Kidney tubule cell (primary cell): ENCODE data around the gene HAS3.
"Not testable (repeated sequence)": the region's sequence is repeated elsewhere in the genome, so short reads cannot be mapped to it uniquely, and the experiment has no call there.

Experiments used
- DNase-seq: peaks from one replicate; pipeline ENCODE4 v3.0.0-alpha.2; 2018; ENCODE audit warnings: low spot score

HAS3 gene

DNA sequence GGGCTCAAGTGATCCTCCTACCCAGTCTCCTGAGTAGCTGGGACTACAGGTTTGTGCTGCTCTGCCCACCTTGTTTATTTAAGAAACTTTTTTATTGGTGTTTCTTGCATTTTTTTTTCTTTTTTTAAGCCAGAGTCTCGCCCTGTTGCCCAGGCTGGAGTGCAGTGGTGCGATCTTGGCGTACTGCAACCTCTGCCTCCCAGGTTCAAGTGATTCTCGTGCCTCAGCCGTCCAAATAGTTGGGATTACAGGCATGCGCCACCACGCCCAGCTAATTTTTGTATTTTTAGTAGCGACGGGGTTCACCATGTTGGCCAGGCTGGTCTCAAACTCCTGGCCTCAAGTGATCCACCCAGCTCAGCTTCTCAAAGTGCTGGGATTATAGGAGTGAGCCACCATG, 44.2 kb downstream of the HAS3 start:
- DNase-seq = not testable (repeated sequence)

DNA sequence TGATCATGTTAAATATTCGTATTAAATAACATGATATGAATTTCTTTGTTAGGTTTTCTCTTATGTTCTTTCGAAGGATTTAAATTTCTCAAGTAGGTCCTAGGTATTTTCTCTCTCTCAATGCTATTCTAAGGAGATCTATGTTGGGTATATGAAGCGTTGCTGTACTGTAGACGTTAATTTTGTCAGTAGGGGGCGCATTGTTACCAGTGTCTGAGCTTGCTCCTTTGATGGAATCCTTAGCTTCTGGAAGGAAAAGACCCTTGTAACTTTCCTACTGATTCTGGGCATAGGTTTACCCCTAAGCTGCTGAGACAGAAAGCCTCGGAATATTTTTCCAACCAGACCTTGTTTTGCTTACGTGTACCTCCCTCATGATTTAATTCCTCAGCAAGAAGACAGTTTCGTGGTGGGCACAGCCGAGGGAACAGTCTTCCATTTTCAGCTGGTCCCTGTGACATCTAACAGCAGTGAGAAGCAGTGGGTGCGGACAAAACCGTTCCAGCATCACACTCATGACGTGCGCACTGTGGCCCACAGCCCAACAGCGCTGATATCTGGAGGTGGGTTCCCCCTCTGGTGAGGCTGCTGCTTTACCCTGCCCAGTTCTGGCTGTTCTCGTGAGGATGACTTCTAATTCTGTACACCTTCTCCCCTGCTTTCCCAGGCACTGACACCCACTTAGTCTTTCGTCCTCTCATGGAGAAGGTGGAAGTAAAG, 44.9 kb downstream of the HAS3 start:
- peak; percentile 70 for DNase-seq

DNA sequence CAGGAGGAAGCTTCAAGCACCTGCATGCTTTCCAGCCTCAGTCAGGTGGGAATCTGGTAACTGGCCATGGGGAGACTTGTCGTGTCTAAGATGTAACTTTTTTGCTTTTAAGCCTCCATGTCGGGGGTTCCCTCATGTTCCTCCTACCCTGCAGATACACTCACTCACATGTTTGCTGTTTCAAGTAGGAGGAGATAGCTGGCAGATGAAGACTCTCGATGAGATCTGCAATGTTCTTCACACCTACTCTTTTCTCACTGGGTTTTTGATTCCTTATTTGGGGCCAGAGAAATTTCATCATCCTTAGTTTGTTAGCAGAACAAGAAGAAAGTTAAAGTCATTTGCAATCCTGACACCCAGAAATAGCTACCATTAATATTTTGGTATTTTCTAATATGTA, 51.7 kb downstream of the HAS3 start:
- no peak for DNase-seq

DNA sequence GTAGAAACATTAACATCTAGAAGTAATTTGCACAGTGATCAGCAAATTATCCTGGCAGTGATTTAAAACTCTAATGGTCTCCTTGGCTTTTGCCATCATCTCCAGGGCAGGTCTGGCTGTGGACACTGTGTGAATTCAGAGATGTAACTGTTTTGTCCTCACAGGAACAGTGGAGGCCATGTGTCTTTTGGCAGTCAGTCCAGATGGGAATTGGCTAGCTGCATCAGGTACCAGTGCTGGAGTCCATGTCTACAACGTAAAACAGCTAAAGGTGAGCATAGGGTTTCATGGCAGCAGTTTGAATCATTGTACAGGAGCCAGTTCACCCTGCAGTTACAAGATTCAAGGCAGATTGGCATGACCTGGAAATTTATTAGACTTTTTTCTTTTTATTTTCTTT, 54.7 kb downstream of the HAS3 start:
- no peak for DNase-seq

DNA sequence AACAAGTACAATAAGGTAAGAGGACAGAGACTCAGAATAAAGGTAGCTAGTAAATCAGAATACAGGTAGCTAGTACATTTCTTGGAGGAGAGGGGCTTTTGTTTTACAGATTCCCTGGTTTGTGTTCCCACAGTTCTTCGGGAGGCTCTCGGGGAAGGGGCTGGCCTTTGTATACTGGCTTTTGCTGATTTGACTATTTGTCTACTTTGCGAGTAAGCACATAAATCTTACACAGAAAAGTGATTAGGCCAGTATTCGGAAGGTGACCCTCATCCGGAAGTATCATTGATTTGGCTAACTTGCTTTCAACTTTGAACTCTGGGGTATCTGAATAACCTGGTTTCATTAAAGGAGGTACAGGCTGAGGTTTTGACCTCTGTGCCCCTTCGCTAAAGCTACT, 60.1 kb downstream of the HAS3 start:
- no peak for DNase-seq

DNA sequence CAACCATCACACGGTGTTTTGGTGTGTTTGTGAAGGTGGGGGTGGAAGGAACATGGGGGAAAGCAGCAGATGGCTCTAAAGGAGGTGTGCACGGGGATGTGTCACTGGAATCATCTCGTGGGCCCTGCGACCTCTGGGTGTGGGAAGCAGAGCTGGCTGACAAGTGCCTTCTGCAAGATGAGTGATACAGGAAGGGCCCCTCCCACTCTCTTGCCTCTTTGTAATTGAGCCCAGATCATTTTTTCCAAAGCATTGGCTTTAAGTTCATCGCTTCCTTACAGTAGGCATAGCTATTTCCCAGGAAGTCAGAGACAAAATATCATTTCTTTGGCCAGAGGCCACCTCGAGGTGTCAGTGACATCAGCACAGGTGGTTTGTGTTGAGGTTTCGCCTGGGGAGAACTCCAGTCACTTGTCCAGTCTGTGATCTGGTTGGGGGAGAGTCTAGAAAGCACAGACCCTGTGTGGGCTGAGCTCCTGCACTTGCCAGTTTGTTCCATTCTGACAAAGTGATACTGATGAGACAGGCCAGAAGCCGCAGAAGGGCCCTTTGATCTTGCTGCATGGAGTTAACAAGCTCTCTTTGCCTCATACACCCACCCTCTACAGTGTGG, 60.9 kb downstream of the HAS3 start:
- DNase-seq = peak; percentile 56

DNA sequence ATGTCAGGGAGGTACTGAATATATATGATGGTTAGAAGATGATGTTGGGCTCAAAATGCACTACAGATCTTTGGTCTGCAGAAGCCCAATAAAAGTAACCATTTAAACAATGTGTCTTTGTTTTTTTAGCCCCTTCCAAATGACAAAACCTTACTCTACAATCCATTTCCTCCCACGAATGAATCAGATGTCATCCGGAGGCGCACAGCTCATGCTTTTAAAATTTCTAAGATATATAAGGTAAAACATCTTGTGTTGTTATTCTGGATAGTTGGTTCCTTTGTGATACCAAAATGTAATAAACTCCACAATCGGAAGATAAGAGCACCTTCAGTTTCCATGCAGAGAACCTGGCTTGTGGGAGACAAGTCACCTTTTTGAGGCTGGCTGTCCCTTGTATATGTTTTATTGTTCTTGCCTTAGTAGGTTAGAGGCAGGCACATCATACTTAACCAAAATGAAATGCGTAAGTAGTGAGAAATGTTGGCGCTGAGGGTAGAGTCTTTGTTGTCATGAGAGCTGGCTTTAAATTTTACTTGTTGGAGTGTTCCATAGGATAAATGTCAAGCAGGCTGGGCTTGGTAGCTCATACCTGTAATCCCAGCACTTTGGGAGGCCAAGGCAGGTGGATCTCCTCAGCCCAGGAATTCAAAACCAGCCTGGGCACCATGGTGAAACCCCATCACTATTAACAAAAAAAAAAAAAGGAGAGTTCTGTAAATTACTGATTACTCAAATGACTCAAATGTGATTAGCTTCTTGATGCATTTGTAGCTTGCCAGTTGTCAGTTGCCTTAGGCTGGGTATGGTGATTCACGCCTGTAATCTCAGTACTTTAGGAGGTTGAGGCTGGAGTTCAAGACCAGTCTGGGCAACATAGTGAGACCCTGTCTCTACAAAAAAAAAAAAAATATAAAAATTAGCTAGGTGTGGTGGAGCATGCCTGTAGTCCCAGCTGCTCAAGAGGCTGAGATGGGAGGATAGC, 61.8 kb downstream of the HAS3 start:
- peak; percentile 58 for DNase-seq
